SK-N-SH (cell line): Measurements from ENCODE around the gene UBASH3B. TPM values are rescaled to one million over a fixed set of nuclear protein-coding genes. Genes with fewer than 3 reads are reported as not detected.

ENCODE experiments used
- CTCF ChIA-PET: fragments of 300-600, 350-600 bp; formaldehyde crosslinking; extraction: SDS; loops from one replicate; lab custom pipeline; 2021; lab: Yijun Ruan, JAX
- POLR2A ChIA-PET: fragments of 350-600 bp; sonication (Branson Sonifier 250); formaldehyde crosslinking; extraction: SDS; loops from one replicate; lab custom pipeline; 2020; ENCODE audit warnings: antibody characterized with exemption, inconsistent platforms; lab: Yijun Ruan, JAX
- DNase-seq: peaks from one replicate; pipeline ENCODE4 v3.0.0; 2012
- H2AFZ ChIP-seq: fragments of 200-600 bp; sonication (generic); 2 replicates; pipeline ENCODE4 v1.8.1; 2016; ENCODE audit warnings: antibody characterized with exemption, mild to moderate bottlenecking, low read depth
- H3F3A ChIP-seq: fragments of 200-600 bp; sonication (generic); replicated peaks from 2 replicates; pipeline ENCODE3; 2016; ENCODE audit warnings: antibody characterized with exemption, mild to moderate bottlenecking; ENCODE audit not compliant: insufficient read depth
- H3K27ac ChIP-seq, 2 experiments: fragments of 200-500 bp in 1 of 2; fragments of 200-600 bp in 1 of 2; sonication (Bioruptor generic) in 1 of 2; sonication (generic), shearing (Covaris generic) in 1 of 2; 2 replicates each; pipeline versions ENCODE4 v1.5.1 to v1.6.1; 2014 to 2016; ENCODE audit warnings: low read depth in 2 of 2, inconsistent platforms in 1 of 2, low read length in 1 of 2, mild to moderate bottlenecking in 1 of 2, mixed read lengths in 1 of 2
- H3K27me3 ChIP-seq: fragments of 200-600 bp; sonication (generic), shearing (Covaris generic); 2 replicates; pipeline ENCODE4 v1.6.1; 2016; ENCODE audit warnings: mixed run types; ENCODE audit not compliant: insufficient read depth
- H3K36me3 ChIP-seq, 2 experiments: fragments of 200-500 bp in 1 of 2; fragments of 200-600 bp in 1 of 2; sonication (Bioruptor generic) in 1 of 2; sonication (generic) in 1 of 2; replicated peaks in 1 of 2; 2 replicates each; pipeline versions ENCODE3 to v1.5.1; 2014 to 2016; ENCODE audit warnings: low read length in 1 of 2, mild to moderate bottlenecking in 1 of 2; ENCODE audit not compliant: insufficient read depth in 2 of 2, control insufficient read depth in 1 of 2
- H3K4me1 ChIP-seq, 2 experiments: fragments of 200-500 bp in 1 of 2; fragments of 200-600 bp in 1 of 2; sonication (Bioruptor generic) in 1 of 2; sonication (generic), shearing (Covaris generic) in 1 of 2; 2 replicates each; pipeline versions ENCODE4 v1.5.1 to v1.6.1; 2014 to 2016; ENCODE audit warnings: low read depth in 1 of 2, low read length in 1 of 2, mixed run types in 1 of 2; ENCODE audit not compliant: insufficient read depth in 2 of 2, control insufficient read depth in 1 of 2
- H3K4me2 ChIP-seq: fragments of 200-600 bp; sonication (generic), shearing (Covaris generic); 2 replicates; pipeline ENCODE4 v1.6.1; 2017; ENCODE audit warnings: mixed run types
- H3K4me3 ChIP-seq, 2 experiments: fragments of 200-500 bp in 1 of 2; fragments of 200-600 bp in 1 of 2; sonication (Bioruptor generic) in 1 of 2; sonication (generic), shearing (Covaris generic) in 1 of 2; 2 replicates each; pipeline versions ENCODE4 v1.5.1 to v1.8.1; 2014 to 2016; ENCODE audit warnings: low read depth in 2 of 2, inconsistent platforms in 1 of 2, low read length in 1 of 2, mild to moderate bottlenecking in 1 of 2, mixed read lengths in 1 of 2, moderate library complexity in 1 of 2
- H3K79me2 ChIP-seq: fragments of 200-600 bp; sonication (generic); 2 replicates; pipeline ENCODE4 v1.8.1; 2017; ENCODE audit warnings: mild to moderate bottlenecking; ENCODE audit not compliant: insufficient read depth
- H3K9ac ChIP-seq: fragments of 200-600 bp; sonication (generic); 2 replicates; pipeline ENCODE4 v1.6.1; 2017; ENCODE audit warnings: mixed run types
- H3K9me2 ChIP-seq: fragments of 200-600 bp; sonication (generic); 2 replicates; pipeline ENCODE4 v1.6.1; 2017; ENCODE audit warnings: mixed run types
- H3K9me3 ChIP-seq: fragments of 200-600 bp; sonication (generic); 2 replicates; pipeline ENCODE4 v1.6.1; 2017; ENCODE audit warnings: mixed run types, mild to moderate bottlenecking, moderate library complexity
- H4K20me1 ChIP-seq: fragments of 200-600 bp; sonication (generic); 2 replicates; pipeline ENCODE4 v1.6.1; 2017; ENCODE audit warnings: mild to moderate bottlenecking, mixed run types; ENCODE audit not compliant: insufficient read depth
- CHD2 ChIP-seq: fragments of 150-350 bp; IDR thresholded peaks from 2 replicates; pipeline ENCODE4 v1.6.1; 2018; ENCODE audit warnings: low read length; ENCODE audit not compliant: partially characterized antibody
- FOXM1 ChIP-seq: IDR thresholded peaks from 2 replicates; pipeline ENCODE4 v1.4.0; 2012; ENCODE audit warnings: low read depth, mild to moderate bottlenecking
- GABPA ChIP-seq: IDR thresholded peaks from 2 replicates; pipeline ENCODE4 v1.4.0; 2012; ENCODE audit warnings: low read depth, mild to moderate bottlenecking
- GATA2 ChIP-seq: sonication (generic); formaldehyde crosslinking; IDR thresholded peaks from 2 replicates; pipeline ENCODE4 v1.5.0; 2020; ENCODE audit warnings: mild to moderate bottlenecking, missing genetic modification reagents
- IRF3 ChIP-seq: fragments of 150-350 bp; IDR thresholded peaks from 2 replicates; pipeline ENCODE4 v1.6.1; 2016; ENCODE audit warnings: mild to moderate bottlenecking, low read depth, low read length
- MAX ChIP-seq: IDR thresholded peaks from 2 replicates; pipeline ENCODE4 v1.4.0; 2012; ENCODE audit warnings: low read depth
- MEF2A ChIP-seq: IDR thresholded peaks from 2 replicates; pipeline ENCODE4 v1.4.0; 2012; ENCODE audit warnings: low read depth, borderline replicate concordance
- NFIC ChIP-seq: IDR thresholded peaks from 2 replicates; pipeline ENCODE4 v1.4.0; 2012; ENCODE audit warnings: borderline replicate concordance
- NRF1 ChIP-seq: IDR thresholded peaks from 2 replicates; pipeline ENCODE4 v1.6.1; 2012; ENCODE audit warnings: low read depth, mild to moderate bottlenecking, low read length
- POLR2AphosphoS5 ChIP-seq: IDR thresholded peaks from 2 replicates; pipeline ENCODE4 v1.6.1; 2012; ENCODE audit warnings: low read depth, low read length
- RCOR1 ChIP-seq: fragments of 150-350 bp; IDR thresholded peaks from 2 replicates; pipeline ENCODE4 v1.6.1; 2017; ENCODE audit warnings: antibody characterized with exemption, low read length
- REST ChIP-seq: IDR thresholded peaks from 2 replicates; pipeline ENCODE4 v1.6.1; 2012; ENCODE audit warnings: mild to moderate bottlenecking, low read depth, low read length, moderate library complexity
- RXRA ChIP-seq: IDR thresholded peaks from 2 replicates; pipeline ENCODE4 v1.4.0; 2012; ENCODE audit warnings: low read depth, mild to moderate bottlenecking, borderline replicate concordance
- SIN3A ChIP-seq: IDR thresholded peaks from 2 replicates; pipeline ENCODE4 v1.6.1; 2012; ENCODE audit warnings: low read depth, mild to moderate bottlenecking, low read length, moderate library complexity, borderline replicate concordance
- SMC3 ChIP-seq: IDR thresholded peaks from 2 replicates; pipeline ENCODE4 v1.6.1; 2012; ENCODE audit warnings: low read depth, low read length, improper control_type of control experiment
- TAF1 ChIP-seq: IDR thresholded peaks from 2 replicates; pipeline ENCODE4 v1.6.1; 2012; ENCODE audit warnings: low read depth, mild to moderate bottlenecking, low read length, moderate library complexity, borderline replicate concordance
- TEAD4 ChIP-seq: IDR thresholded peaks from 2 replicates; pipeline ENCODE4 v1.4.0; 2012; ENCODE audit warnings: mild to moderate bottlenecking, borderline replicate concordance; ENCODE audit not compliant: insufficient read depth
- USF1 ChIP-seq: IDR thresholded peaks from 2 replicates; pipeline ENCODE4 v1.4.0; 2012; ENCODE audit warnings: low read depth, borderline replicate concordance
- polyA plus RNA-seq, 3 experiments: library from polyadenylated mRNA; depleted of rRNA; stranded (reverse); fragments of >200 nt; gene quantifications; 2 replicates each; pipeline ENCODE4 v1.2.3, GENCODE V29; 2012
- TF ChIP-seq, protein P1 (sequence below): fragments of 200-600 bp; sonication (generic); IDR thresholded peaks from 2 replicates; pipeline ENCODE4 v1.6.1; 2017; ENCODE audit warnings: antibody characterized with exemption, mild to moderate bottlenecking, moderate library complexity
- TF ChIP-seq, protein P2 (sequence below): IDR thresholded peaks from 2 replicates; pipeline ENCODE4; 2012
- TF ChIP-seq, protein P3 (sequence below): fragments of 150-350 bp; IDR thresholded peaks from 2 replicates; pipeline ENCODE4 v1.6.1; 2017; ENCODE audit warnings: antibody characterized with exemption, low read length, low read depth, borderline replicate concordance

Gene UBASH3B
- polyA plus RNA-seq, 1 of the 3 experiments (the other 2 are of a cell fraction): 10.4 TPM

DNA sequence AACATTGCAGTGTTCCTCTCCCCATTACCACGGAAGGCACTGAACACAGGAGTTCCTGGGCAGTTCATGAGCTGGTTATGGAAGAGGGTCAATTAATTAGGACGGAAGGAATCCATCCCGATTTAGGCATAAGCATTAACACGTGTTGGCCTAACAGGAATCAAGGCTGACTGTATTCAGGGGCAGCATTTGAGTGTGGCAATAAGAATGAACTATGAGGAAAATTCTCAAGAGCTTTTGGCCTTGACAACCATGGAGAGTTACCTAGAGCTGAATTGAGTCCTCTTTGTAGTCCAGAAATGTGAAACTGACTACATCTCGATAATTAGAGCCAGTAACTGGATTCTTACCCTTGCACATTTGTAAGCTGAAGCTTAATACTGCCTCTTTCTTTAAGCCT lies 100.4 kb downstream of the UBASH3B start (continued):
- TF ChIP-seq, protein P1, sequence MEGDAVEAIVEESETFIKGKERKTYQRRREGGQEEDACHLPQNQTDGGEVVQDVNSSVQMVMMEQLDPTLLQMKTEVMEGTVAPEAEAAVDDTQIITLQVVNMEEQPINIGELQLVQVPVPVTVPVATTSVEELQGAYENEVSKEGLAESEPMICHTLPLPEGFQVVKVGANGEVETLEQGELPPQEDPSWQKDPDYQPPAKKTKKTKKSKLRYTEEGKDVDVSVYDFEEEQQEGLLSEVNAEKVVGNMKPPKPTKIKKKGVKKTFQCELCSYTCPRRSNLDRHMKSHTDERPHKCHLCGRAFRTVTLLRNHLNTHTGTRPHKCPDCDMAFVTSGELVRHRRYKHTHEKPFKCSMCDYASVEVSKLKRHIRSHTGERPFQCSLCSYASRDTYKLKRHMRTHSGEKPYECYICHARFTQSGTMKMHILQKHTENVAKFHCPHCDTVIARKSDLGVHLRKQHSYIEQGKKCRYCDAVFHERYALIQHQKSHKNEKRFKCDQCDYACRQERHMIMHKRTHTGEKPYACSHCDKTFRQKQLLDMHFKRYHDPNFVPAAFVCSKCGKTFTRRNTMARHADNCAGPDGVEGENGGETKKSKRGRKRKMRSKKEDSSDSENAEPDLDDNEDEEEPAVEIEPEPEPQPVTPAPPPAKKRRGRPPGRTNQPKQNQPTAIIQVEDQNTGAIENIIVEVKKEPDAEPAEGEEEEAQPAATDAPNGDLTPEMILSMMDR: no peak
- no peak for TF ChIP-seq RXRA
- no peak for TF ChIP-seq RCOR1
- TF ChIP-seq, protein P2, sequence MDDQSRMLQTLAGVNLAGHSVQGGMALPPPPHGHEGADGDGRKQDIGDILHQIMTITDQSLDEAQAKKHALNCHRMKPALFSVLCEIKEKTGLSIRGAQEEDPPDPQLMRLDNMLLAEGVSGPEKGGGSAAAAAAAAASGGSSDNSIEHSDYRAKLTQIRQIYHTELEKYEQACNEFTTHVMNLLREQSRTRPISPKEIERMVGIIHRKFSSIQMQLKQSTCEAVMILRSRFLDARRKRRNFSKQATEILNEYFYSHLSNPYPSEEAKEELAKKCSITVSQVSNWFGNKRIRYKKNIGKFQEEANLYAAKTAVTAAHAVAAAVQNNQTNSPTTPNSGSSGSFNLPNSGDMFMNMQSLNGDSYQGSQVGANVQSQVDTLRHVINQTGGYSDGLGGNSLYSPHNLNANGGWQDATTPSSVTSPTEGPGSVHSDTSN: no peak
- no peak for TF ChIP-seq TEAD4

DNA sequence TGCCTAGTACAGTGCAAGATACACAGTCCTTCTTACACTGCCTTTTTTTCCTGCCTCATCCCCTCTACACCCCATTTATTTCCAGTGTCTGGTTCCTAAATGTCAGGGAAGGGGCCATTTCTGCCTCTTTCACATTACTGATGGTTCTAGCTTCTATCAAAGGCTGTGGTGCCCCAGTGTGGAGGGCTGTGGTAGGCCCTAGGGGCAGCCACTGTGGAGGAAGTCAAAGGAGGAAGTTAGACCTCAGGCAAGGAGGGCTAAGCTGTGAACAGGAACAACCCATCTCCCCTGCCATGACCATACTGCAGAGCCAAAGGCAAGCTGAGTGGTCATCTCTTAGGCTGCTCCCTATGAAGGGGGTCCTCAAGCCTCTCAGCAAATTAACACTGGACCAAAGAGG lies 100.9 kb downstream of the UBASH3B start:
- ChIA-PET POLR2A (no interaction called here), CTCF (interaction anchor here (1.8 to 6.2 kb wide), 4 partner anchors 25 to 176 kb away, joined by 5 to 34 read pairs (median 10); no protein-coding TSS in a partner anchor)
- no peak for DNase-seq
- no peaks in the 10 kb centered on the region for H3K27me3 ChIP-seq
- H3K9me3 ChIP-seq: no peaks in the 10 kb centered on the region
- H3K4me2 ChIP-seq: no peak overlapping the region
- H4K20me1 ChIP-seq: no peaks in the 10 kb centered on the region
- H2AFZ ChIP-seq: no peak overlapping the region
- no peak overlapping the region for H3K27ac ChIP-seq
- no peaks in the 10 kb centered on the region for H3K36me3 ChIP-seq
- H3K9ac ChIP-seq: no peak overlapping the region
- H3K4me3 ChIP-seq: no peak overlapping the region
- H3F3A ChIP-seq: no peaks in the 10 kb centered on the region
- H3K9me2 ChIP-seq: no peaks in the 10 kb centered on the region
- TF ChIP-seq FOXM1 (no peak), NRF1 (no peak), SMC3 (no peak), TAF1 (no peak), REST (no peak), GATA2 (CRISPR knock-in tag) (no peak), GABPA (no peak), IRF3 (no peak), USF1 (no peak), NFIC (no peak), RXRA (no peak), MAX (no peak), POLR2AphosphoS5 (no peak), SIN3A (no peak), CHD2 (no peak), MEF2A (no peak)
- TF ChIP-seq, protein P3, sequence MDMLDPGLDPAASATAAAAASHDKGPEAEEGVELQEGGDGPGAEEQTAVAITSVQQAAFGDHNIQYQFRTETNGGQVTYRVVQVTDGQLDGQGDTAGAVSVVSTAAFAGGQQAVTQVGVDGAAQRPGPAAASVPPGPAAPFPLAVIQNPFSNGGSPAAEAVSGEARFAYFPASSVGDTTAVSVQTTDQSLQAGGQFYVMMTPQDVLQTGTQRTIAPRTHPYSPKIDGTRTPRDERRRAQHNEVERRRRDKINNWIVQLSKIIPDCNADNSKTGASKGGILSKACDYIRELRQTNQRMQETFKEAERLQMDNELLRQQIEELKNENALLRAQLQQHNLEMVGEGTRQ: no peak
- TF ChIP-seq, protein P2: no peak
- H3K4me1 ChIP-seq: peaks cover 11 to 14% of the 10 kb centered on the region in 2 experiments; a peak in 3 of 4 replicates
- peaks cover 52% of the 10 kb centered on the region for H3K79me2 ChIP-seq
